ENCODE measurements around the gene UBIAD1. TPM values are rescaled to one million over a fixed set of nuclear protein-coding genes. Genes with fewer than 3 reads are reported as not detected.
"Not testable (repeated sequence)": the region's sequence is repeated elsewhere in the genome, so short reads cannot be mapped to it uniquely, and the experiment has no call there.

The UBIAD1 gene
- total RNA-seq, 1 donor from 2014 or later: 11.1 TPM

GRCh38 chr1:11299225-11299574, 26.2 kb downstream of the UBIAD1 start:
- H3K36me3 ChIP-seq (ENCODE audit: control insufficient read depth, insufficient read depth, low read length): peaks cover 2% of the 10 kb centered on the region
- TF ChIP-seq CTCF (IDR thresholded peaks at IDR 0.05; ENCODE audit: insufficient read depth, low read length, severe bottlenecking): no peak
- FAIRE-seq: no peak

GRCh38 chr1:11301601-11302000, 28.6 kb downstream of the UBIAD1 start:
- DNase-seq (ENCODE audit: low read depth) (no peak), FAIRE-seq (no peak)
- Histone ChIP-seq H3K27me3 (ENCODE audit: control insufficient read depth, insufficient read depth, low read length) (no peaks in the 10 kb centered on the region), H3K4me3 (ENCODE audit: low read depth, low read length) (no peak overlapping the region), H3K36me3 (ENCODE audit: control insufficient read depth, insufficient read depth, low read length) (no peaks in the 10 kb centered on the region)
- TF ChIP-seq CTCF (IDR thresholded peaks at IDR 0.05; ENCODE audit: insufficient read depth, low read length, severe bottlenecking): no peak

More at GRCh38 chr1:11299225-11299574, 26.2 kb downstream of the UBIAD1 start:
- Histone ChIP-seq H3K4me3 (ENCODE audit: low read depth, low read length) (no peak overlapping the region), H3K27me3 (ENCODE audit: control insufficient read depth, insufficient read depth, low read length) (no peaks in the 10 kb centered on the region)
- no peak for DNase-seq (ENCODE audit: low read depth)

GRCh38 chr1:11302366-11302765, 29.4 kb downstream of the UBIAD1 start:
- FAIRE-seq: no peak

GRCh38 chr1:11305516-11305915, 32.5 kb downstream of the UBIAD1 start:
- not testable (repeated sequence) for DNase-seq (ENCODE audit: low read depth); H3K36me3 ChIP-seq (ENCODE audit: control insufficient read depth, insufficient read depth, low read length); H3K4me3 ChIP-seq (ENCODE audit: low read depth, low read length); H3K27me3 ChIP-seq (ENCODE audit: control insufficient read depth, insufficient read depth, low read length); FAIRE-seq

More at GRCh38 chr1:11302366-11302765, 29.4 kb downstream of the UBIAD1 start:
- no peak for TF ChIP-seq CTCF (IDR thresholded peaks at IDR 0.05; ENCODE audit: insufficient read depth, low read length, severe bottlenecking)
- H3K27me3 ChIP-seq (ENCODE audit: control insufficient read depth, insufficient read depth, low read length): no peaks in the 10 kb centered on the region
- H3K36me3 ChIP-seq (ENCODE audit: control insufficient read depth, insufficient read depth, low read length): no peaks in the 10 kb centered on the region
- no peak overlapping the region for H3K4me3 ChIP-seq (ENCODE audit: low read depth, low read length)
- DNase-seq (ENCODE audit: low read depth): no peak

- Histone ChIP-seq H3K4me3 (ENCODE audit: low read depth, low read length) (no peak overlapping the region), H3K36me3 (ENCODE audit: control insufficient read depth, insufficient read depth, low read length) (no peaks in the 10 kb centered on the region), H3K27me3 (ENCODE audit: control insufficient read depth, insufficient read depth, low read length) (no peaks in the 10 kb centered on the region)
- FAIRE-seq (no peak), DNase-seq (ENCODE audit: low read depth) (no peak)
- no peak for TF ChIP-seq CTCF (IDR thresholded peaks at IDR 0.05; ENCODE audit: insufficient read depth, low read length, severe bottlenecking)
Observed at GRCh38 chr1:11307852-11308251, 34.9 kb downstream of the UBIAD1 start.

- FAIRE-seq (no peak), DNase-seq (ENCODE audit: low read depth) (no peak)
- TF ChIP-seq CTCF (IDR thresholded peaks at IDR 0.05; ENCODE audit: insufficient read depth, low read length, severe bottlenecking): no peak
- no peaks in the 10 kb centered on the region for H3K36me3 ChIP-seq (ENCODE audit: control insufficient read depth, insufficient read depth, low read length)
- H3K27me3 ChIP-seq (ENCODE audit: control insufficient read depth, insufficient read depth, low read length): no peaks in the 10 kb centered on the region
- H3K4me3 ChIP-seq (ENCODE audit: low read depth, low read length): no peak overlapping the region
Observed at GRCh38 chr1:11308699-11309224, 35.8 kb downstream of the UBIAD1 start.

All from bronchial epithelial cell (primary cell).